ENCODE results near the gene ARHGEF11. TPM values are rescaled to one million over a fixed set of nuclear protein-coding genes. Genes with fewer than 3 reads are reported as not detected.

The ARHGEF11 gene
- polyA plus RNA-seq, 3 donors from 2014 or later, result 0.08 to 0.86 (median 0.22) TPM

DNA sequence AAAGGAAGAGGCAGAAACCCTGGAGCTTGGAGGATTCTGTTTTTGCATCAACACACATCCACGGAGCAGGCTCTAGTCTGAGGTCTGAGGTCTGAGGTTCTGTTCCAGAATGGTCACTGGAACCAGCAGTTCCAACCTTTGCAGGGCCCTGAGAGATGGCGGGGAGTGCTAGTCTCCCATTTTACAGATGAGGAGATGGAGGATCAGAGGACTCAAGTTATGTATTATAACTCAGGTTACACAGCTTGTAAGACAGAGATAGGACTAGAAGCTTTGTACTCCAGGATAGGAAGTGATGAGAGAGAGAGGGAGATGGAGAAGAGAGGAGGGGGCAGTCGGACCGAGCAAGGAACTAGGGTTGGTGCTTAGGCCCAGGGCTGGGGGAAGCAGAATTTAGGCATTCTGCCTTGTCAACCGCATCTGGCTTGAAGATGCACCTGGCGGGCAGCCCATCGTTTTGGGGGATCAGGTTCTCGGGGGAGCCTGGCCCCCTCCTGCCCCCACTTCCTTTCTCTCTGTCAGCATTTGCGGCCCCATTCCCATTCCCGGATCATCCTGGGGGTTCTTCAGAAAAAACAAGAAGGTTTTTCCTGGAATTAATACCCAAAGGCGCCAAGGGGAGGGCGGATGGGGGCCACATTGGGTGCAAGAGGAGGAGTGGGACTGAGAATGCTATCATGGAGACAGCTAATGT lies 146.4 kb downstream of the ARHGEF11 start:
- DNase-seq, result no peak
- Mint-ChIP-seq H3K27ac (peak overlapping the region in 1 of 6 donors; percentile 10), H3K4me3 (no peak overlapping the region), H3K9me3 (no peaks in the 10 kb centered on the region), H3K4me1 (no peaks in the 10 kb centered on the region), H3K36me3 (no peaks in the 10 kb centered on the region), H3K27me3 (ENCODE audit: low read depth in 3 of 3) (peaks cover 1 to 26% (median 2%) of the 10 kb centered on the region in 3 donors)

GRCh38 chr1:156898161-156898566 lies 147.4 kb downstream of the ARHGEF11 start:
- H3K36me3 Mint-ChIP-seq, result no peaks in the 10 kb centered on the region
- H3K27ac Mint-ChIP-seq, result no peak overlapping the region
- DNase-seq, result no peak
- no peaks in the 10 kb centered on the region for H3K9me3 Mint-ChIP-seq
- peaks cover 0 to 2% of the 10 kb centered on the region in 2 donors for H3K4me1 Mint-ChIP-seq
- peaks cover 0 to 20% (median 3%) of the 10 kb centered on the region in 3 donors for H3K27me3 Mint-ChIP-seq (ENCODE audit: low read depth in 3 of 3)
- no peak overlapping the region for H3K4me3 Mint-ChIP-seq

DNA sequence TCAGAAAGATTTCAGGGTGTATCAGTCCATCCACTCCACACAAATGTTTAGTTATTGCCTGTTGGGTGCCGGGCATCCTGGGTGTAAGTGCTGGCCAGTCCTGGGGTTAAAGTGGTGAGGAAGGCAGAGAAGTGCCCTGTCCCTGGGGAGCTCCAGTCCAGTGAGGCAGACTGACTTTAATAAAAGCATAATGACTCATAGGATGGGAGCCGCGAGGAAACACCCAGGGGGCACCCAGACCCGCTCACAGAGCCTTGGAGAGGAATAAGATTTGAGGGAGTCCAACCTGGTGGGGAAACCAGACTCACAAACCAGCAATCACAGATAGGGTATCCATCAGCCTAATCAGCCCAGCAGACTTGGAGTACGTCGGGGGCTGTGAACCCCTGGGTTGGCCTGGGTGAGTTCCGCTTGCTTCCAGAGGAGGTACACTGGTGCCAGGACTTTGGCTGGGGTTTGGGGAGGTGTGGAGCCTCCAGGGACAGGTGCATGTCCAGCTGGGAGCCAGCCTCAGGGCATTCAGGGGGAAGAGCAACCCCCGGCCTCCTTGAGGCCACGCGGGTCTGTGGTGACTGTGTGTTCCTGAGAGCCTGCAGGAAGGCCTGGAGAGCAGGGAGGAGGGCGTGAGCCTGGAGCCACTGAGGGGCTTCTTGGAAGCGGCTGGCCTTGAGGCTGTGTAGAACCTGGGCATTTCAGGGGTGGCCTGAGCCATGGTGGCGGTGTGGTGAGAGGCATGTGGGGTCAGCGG lies 148.3 kb downstream of the ARHGEF11 start:
- Mint-ChIP-seq H3K4me1 (peaks cover 2 to 6% of the 10 kb centered on the region in 2 donors), H3K9me3 (no peaks in the 10 kb centered on the region), H3K27ac (peak overlapping the region in 1 of 6 donors; percentile 42), H3K36me3 (no peaks in the 10 kb centered on the region), H3K4me3 (no peak overlapping the region), H3K27me3 (ENCODE audit: low read depth in 3 of 3) (peaks cover 3 to 23% (median 6%) of the 10 kb centered on the region in 3 donors)
- DNase-seq, result no peak

- peaks cover 9 to 11% of the 10 kb centered on the region in 2 donors for H3K4me1 Mint-ChIP-seq
- H3K27ac Mint-ChIP-seq, result no peak overlapping the region
- H3K36me3 Mint-ChIP-seq, result no peaks in the 10 kb centered on the region
- H3K4me3 Mint-ChIP-seq, result no peak overlapping the region
- no peaks in the 10 kb centered on the region for H3K9me3 Mint-ChIP-seq
- DNase-seq, result no peak
- H3K27me3 Mint-ChIP-seq (ENCODE audit: low read depth in 3 of 3), result peaks cover 7 to 25% (median 13%) of the 10 kb centered on the region in 3 donors
Measured at GRCh38 chr1:156896490-156897033, 149.0 kb downstream of the ARHGEF11 start.

GRCh38 chr1:156895927-156896326 lies 149.6 kb downstream of the ARHGEF11 start:
- H3K36me3 Mint-ChIP-seq, result no peaks in the 10 kb centered on the region
- H3K9me3 Mint-ChIP-seq, result no peaks in the 10 kb centered on the region
- no peak for DNase-seq
- H3K4me3 Mint-ChIP-seq, result no peak overlapping the region
- H3K27ac Mint-ChIP-seq, result no peak overlapping the region
- H3K4me1 Mint-ChIP-seq, result peaks cover 10 to 11% of the 10 kb centered on the region in 2 donors
- H3K27me3 Mint-ChIP-seq (ENCODE audit: low read depth in 3 of 3), result peaks cover 7 to 31% (median 16%) of the 10 kb centered on the region in 3 donors

- Mint-ChIP-seq H3K4me3 (peak overlapping the region in 1 of 5 donors; percentile 6), H3K4me1 (peaks cover 10 to 11% of the 10 kb centered on the region in 2 donors), H3K9me3 (no peaks in the 10 kb centered on the region), H3K36me3 (no peaks in the 10 kb centered on the region), H3K27ac (peak overlapping the region in 1 of 6 donors; percentile 1), H3K27me3 (ENCODE audit: low read depth in 3 of 3) (peaks cover 7 to 34% (median 16%) of the 10 kb centered on the region in 3 donors)
- no peak for DNase-seq
Measured at GRCh38 chr1:156895455-156895812, 150.1 kb downstream of the ARHGEF11 start.

GRCh38 chr1:156894711-156895454 lies 150.7 kb downstream of the ARHGEF11 start:
- Mint-ChIP-seq H3K4me1 (peaks cover 10 to 11% of the 10 kb centered on the region in 2 donors), H3K9me3 (no peaks in the 10 kb centered on the region), H3K27me3 (ENCODE audit: low read depth in 3 of 3) (peaks cover 11 to 39% (median 16%) of the 10 kb centered on the region in 3 donors), H3K27ac (no peak overlapping the region), H3K4me3 (peak overlapping the region in 1 of 5 donors; percentile 6), H3K36me3 (no peaks in the 10 kb centered on the region)
- DNase-seq, result no peak

GRCh38 chr1:156894001-156894400 lies 151.5 kb downstream of the ARHGEF11 start:
- Mint-ChIP-seq H3K36me3 (no peaks in the 10 kb centered on the region), H3K4me1 (peaks cover 10 to 11% of the 10 kb centered on the region in 2 donors), H3K4me3 (peak overlapping the region in 1 of 5 donors; percentile 38), H3K27ac (no peak overlapping the region), H3K27me3 (ENCODE audit: low read depth in 3 of 3) (peaks cover 11 to 38% (median 16%) of the 10 kb centered on the region in 3 donors), H3K9me3 (no peaks in the 10 kb centered on the region)
- no peak for DNase-seq

- Mint-ChIP-seq H3K4me1 (peaks cover 10 to 11% of the 10 kb centered on the region in 2 donors), H3K9me3 (no peaks in the 10 kb centered on the region), H3K27me3 (ENCODE audit: low read depth in 3 of 3) (peaks cover 13 to 37% (median 16%) of the 10 kb centered on the region in 3 donors), H3K36me3 (no peaks in the 10 kb centered on the region), H3K4me3 (peak within 1 kb of the TSS; percentile 60 to 79 (median 69)), H3K27ac (no peak within 1 kb of the TSS)
- no peak for DNase-seq
Measured at GRCh38 chr1:156893048-156893953, 152.2 kb downstream of the ARHGEF11 start, which contains the start of gene PEAR1. Gene PEAR1, plus strand, starts transcription at chr1:156893718. Its CDS starts 10,209 bp downstream, at chr1:156903927.

- Mint-ChIP-seq H3K36me3 (no peaks in the 10 kb centered on the region), H3K4me1 (peaks cover 10 to 11% of the 10 kb centered on the region in 2 donors), H3K27me3 (ENCODE audit: low read depth in 3 of 3) (peaks cover 13 to 33% (median 16%) of the 10 kb centered on the region in 3 donors), H3K27ac (peak overlapping the region in 2 of 6 donors; percentile 7 to 37), H3K4me3 (peak overlapping the region; percentile 60 to 79 (median 69)), H3K9me3 (no peaks in the 10 kb centered on the region)
- DNase-seq, result peak; percentile 71 to 76 (median 73)
Measured at GRCh38 chr1:156892190-156893047, 153.1 kb downstream of the ARHGEF11 start.

GRCh38 chr1:156889802-156890580 lies 155.6 kb downstream of the ARHGEF11 start:
- Mint-ChIP-seq H3K27me3 (ENCODE audit: low read depth in 3 of 3) (peaks cover 13 to 31% (median 18%) of the 10 kb centered on the region in 3 donors), H3K4me1 (peaks cover 10 to 11% of the 10 kb centered on the region in 2 donors), H3K27ac (no peak overlapping the region), H3K4me3 (peak overlapping the region in 1 of 5 donors; percentile 3), H3K36me3 (no peaks in the 10 kb centered on the region), H3K9me3 (no peaks in the 10 kb centered on the region)
- DNase-seq, result peak; percentile 47 to 52 (median 51)

Measured in immature natural killer cell (primary cell).